T-helper 2 cell treated with Interferon-gamma antibody and Interleukin-4, amounts not matched to agents 100 ng/mL and 5 ng/mL, for 36 hours (primary cell): ENCODE data around the gene MED14. TPM values are rescaled to one million over a fixed set of nuclear protein-coding genes. Genes with fewer than 3 reads are reported as not detected.

ENCODE experiments used
- intact Hi-C: fragments of 100-400 bp; cut with micrococcal nuclease; formaldehyde crosslinking; loops from one replicate; pipeline ENCODE4 v1.15.1; 2023
- total RNA-seq: library from RNA; stranded (reverse); gene quantifications from 2 replicates; pipeline ENCODE4 v1.2.3, GENCODE V29; 2022

Gene MED14
- total RNA-seq, 1 donor from 2014 or later = 46.7 TPM

DNA sequence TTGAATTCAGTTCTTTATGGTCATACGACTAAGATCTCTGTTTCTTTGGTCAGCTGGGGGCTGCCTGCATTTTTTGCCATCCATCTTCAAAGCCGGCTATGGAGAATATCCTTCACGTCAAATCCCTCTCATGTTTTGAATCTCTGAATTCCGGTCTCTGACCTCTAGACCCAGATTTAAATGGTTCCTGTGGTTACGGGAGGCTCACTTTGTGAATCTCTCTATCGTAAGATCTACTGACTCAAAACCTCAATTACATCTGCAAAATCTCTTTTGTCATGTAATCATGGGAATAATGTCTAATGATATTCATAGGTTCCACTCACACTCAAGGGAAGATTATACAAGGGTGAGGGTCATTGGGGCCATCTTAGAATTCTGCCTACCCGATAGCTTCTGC lies 117.8 kb downstream of the MED14 start:
- intact Hi-C loops = no loop called here

GRCh38 chrX:40615976-40616375 lies 119.4 kb downstream of the MED14 start:
- intact Hi-C loops = no loop called here

GRCh38 chrX:40612511-40612910 lies 122.8 kb downstream of the MED14 start:
- intact Hi-C loops = no loop called here

DNA sequence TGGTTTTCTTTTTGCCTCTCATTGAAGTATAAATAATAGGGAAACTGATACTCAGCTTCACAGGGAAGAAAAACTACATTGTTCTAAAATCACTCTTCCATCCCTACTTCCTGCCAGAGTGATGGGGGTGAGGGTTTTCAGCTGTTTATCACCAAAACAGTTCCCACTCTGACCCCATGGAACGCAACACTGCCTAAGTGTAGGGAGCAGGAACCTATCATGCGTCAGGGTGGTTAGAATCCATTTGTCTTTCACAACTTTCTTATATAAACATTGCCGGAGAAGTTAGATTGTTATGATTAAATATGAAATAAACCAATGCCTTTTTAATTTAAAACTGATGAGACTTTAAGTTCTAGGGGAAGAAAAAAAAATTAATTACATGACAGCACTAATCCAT lies 128.0 kb downstream of the MED14 start:
- intact Hi-C loops = no loop called here

- intact Hi-C loops = no loop called here
Measured at GRCh38 chrX:40603446-40603845, 131.9 kb downstream of the MED14 start.

Other genes with a start within 250 kb of the MED14 start
- gene ATP6AP2, start 154.6 kb downstream of the MED14 start, total RNA-seq = 62.5 and 79.1 TPM in 2 replicates
- not detected in 2 replicates for gene MPC1L, start 112.1 kb downstream of the MED14 start, total RNA-seq
- 16.7 and 17.2 TPM in 2 replicates for gene CXorf38, start 88.0 kb downstream of the MED14 start, total RNA-seq